NCI-H146 treated with DMSO at 0.1 percent for 48 hours (cell line): ENCODE data around the gene PRMT7.
A peak's percentile ranks its signal among the peaks of the same experiment; 100 is the strongest.

Experiments used
- DNase-seq: peaks from one replicate; lab custom pipeline; 2025; ENCODE audit not compliant: unreplicated experiment; lab: John Stamatoyannopoulos, UW

Gene PRMT7

GRCh38 chr16:68310774-68311511, at the start of gene PRMT7, which contains the start of gene SLC7A6OS:
PRMT7 (plus strand) TSS chr16:68311019; CDS start chr16:68315980, 4,961 bp downstream.
SLC7A6OS (minus strand) TSS chr16:68310946; CDS start chr16:68310926, 20 bp downstream.
- peak; percentile 77 for DNase-seq

GRCh38 chr16:68263559-68264127, 47.2 kb upstream of the PRMT7 start:
- DNase-seq = no peak

DNA sequence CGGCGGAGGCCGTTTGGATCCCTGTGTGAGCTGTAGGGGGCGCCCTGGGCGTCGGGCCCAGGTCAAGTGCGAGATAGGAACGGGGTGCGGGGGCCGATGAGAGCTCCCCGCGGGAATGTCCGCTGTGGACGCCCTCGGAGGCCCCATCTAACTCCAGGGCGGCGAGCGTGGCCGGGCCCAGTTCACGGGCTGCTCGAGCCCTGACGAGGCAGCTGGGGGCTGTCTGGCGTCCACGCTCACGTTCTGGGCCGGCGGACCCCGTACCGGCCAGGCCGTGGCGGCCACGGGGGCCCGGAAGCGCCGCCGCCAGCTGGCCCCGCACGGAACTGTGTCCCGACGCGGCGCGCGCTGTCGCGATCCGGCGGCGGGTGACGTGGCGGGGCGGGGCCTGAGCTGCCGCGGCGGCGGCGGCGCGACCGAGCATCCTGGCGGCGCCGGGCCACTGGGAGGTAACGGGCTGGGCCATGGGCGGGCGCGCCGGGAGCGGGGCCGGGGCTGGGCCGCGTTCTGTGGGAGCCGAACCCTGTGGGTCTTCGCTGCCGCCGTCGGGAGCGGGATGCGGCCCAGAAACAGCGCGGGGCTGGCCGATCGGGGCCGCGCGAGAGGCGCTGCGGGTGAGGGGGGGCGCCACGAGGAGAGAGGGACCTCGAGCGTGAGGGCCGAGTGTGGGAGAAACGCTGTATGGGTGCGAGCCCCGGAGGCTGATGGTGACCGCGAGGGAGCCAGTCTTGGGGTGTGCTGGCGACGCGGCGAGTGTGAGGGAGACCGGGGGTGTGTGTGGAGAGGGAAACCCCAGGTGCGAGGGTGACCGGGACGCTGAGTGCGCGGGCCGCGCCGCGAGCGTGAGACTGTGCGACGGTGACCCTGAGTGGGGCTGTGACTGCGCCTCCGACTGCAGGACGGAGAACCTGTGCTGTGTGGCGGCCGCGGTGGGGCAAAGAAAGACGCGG, 46.4 kb upstream of the PRMT7 start, which contains the start of gene SLC7A6:
TSS of gene SLC7A6 (plus strand) at position 399 of the 950 bp plus-strand sequence. CDS start 10,201 bp downstream, outside the sequence.
- peak; percentile 13 for DNase-seq

- DNase-seq = no peak
Measured at GRCh38 chr16:68265078-68265920, 45.5 kb upstream of the PRMT7 start.

DNA sequence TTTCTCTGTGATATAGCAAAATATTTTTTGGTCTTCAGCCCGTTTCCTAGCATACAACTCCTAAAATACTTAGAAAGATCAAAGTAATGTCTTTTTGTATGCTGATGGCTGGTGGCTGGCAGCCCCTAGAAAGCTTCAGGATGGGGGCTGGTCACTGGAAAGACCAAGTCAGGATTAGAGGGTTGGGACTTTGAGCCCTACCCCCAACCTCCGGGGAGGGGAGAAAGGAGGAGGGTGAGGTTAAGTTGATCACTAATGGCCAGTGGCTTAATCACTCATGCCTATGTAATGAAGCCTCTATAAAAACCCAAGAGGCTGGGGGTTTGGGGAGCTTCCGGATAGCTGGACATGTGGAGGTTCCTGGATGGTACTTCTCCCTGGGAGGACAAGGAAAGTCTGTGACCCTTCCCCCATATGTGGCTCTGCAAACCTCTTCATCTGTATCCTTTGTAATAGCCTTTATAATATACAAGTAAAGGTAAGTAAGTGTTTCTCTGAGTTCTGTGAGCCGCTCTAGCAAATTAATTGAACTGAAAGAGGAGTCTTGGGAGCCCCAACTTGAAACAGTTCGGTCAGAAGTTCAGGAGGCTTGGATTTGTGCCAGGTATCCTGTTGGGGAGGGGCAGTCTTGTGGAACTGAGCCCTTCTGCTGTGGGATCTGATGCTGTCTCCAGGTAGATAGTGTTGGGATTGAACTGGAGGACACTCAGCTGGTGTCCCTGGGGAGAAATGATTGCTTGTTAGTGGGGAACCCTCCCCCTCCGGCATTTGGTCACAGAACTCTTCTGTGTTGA, 43.0 kb upstream of the PRMT7 start:
- DNase-seq = no peak

DNA sequence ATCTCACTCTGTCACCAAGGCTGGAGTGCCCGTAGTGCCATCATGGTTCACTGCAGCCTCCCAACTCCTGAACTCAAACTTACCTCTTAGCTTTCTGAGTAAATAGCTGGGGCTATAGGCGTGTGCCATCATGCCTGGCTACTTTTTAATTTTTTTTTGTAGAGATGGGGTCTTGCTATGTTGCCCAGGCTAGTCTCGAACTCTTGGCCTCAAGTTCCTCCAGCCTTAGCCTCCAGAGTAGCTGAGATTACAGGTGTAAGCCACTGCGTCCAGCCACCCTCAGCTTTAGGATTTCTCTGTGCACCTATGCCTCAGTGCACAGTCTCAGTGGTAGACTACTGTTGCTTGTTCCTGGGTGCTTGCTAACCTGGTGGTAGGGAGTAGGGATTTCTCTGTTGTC, 41.0 kb upstream of the PRMT7 start:
- no peak for DNase-seq

DNA sequence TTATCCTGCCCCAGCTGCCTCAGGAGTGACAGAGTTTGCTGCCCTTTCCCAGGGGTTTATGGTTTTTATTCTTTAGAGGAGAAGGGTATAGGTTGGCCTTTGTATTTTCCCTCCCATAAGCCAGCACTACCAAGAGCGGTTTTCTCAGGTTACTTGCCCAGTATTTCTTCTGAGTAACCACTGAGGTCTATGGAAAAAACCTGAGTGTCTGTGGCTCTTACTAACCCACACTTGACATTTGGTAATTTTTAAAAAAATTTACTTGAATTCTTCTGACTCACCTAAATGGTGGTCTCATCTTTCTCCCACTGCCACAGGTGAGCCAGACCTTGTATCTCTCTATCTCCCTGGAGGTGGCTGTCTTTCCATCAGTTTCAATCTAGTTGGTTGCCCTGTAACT, 40.5 kb upstream of the PRMT7 start:
- DNase-seq = no peak

- DNase-seq = peak; percentile 70
Measured at GRCh38 chr16:68272507-68273209, 38.2 kb upstream of the PRMT7 start.

GRCh38 chr16:68273459-68273858, 37.4 kb upstream of the PRMT7 start:
- DNase-seq = no peak

DNA sequence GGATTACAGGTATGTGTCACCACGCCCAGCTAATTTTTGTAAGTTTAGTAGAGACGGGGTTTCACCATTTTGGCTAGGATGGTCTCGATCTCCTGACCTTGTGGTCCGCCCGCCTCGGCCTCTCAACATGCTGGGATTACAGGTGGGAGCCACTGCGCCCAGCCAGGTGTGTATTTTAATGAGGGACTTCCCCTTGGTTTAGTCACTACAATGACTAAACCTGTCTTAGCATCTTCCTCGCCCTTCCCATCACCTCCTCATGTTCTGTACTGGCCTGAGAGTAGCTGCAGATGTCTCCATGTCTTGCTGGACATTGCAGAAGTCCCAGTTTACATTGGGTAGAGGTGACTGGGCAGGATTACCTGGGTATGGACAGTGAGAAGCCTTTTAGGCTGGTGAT, 36.9 kb upstream of the PRMT7 start:
- DNase-seq = no peak

DNA sequence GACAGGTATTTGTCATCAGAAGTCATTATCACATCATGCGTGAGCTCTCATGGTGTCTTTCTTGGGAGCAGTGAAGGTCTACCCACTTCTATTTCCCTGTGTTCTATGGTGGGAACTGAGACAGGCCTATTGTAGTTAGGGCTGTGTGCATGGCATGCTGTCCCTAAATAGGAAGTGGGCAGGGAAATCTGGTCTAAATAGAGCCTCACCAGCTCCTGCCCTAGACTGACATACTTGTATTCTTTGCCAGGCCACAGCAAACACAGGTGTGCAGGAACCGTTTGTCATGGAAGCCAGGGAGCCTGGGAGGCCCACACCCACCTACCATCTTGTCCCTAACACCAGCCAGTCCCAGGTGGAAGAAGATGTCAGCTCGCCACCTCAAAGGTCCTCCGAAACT, 36.4 kb upstream of the PRMT7 start:
- DNase-seq = no peak

- peak; percentile 44 for DNase-seq
Measured at GRCh38 chr16:68275611-68276191, 35.1 kb upstream of the PRMT7 start.

- DNase-seq = no peak
Measured at GRCh38 chr16:68276223-68276622, 34.6 kb upstream of the PRMT7 start.

DNA sequence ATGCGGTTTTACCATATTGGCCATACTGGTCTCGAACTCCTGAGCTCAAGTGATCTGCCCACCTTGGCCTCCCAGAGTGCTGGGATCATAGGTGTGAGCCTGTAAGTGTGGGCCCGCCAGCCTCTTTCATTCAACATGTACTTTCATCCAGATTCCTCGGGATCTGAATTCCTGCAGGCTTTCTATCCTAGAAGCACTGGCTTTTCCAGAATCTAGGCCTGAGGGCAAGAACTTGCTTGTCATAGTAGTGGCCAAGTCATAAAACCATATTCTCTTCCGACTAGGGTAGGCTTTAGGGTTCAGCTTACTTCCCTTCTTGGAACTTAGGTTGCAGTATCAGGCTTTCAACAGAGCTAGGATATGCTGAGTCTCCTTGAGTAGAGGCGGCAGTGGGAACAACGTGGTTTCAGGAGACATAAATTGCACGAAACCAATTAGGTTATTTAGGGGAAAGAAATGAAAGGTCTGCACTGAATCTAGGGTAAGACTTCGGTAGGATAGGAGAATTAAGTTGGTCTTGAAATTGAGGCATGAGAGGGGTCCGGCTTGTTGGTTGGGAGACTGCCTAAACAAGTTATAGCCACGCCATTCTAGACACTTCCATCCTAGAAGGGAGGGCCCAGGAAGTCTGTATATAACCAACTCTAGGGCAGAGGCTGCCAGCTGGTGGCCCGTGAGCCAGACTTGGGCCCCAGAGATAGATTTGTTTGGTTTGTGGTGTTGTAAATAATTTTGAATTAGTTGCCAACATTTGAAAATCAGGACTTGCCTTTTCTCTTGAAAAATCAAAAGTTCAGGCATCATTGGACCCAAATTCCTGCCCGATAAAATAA, 30.9 kb upstream of the PRMT7 start:
- no peak for DNase-seq

DNA sequence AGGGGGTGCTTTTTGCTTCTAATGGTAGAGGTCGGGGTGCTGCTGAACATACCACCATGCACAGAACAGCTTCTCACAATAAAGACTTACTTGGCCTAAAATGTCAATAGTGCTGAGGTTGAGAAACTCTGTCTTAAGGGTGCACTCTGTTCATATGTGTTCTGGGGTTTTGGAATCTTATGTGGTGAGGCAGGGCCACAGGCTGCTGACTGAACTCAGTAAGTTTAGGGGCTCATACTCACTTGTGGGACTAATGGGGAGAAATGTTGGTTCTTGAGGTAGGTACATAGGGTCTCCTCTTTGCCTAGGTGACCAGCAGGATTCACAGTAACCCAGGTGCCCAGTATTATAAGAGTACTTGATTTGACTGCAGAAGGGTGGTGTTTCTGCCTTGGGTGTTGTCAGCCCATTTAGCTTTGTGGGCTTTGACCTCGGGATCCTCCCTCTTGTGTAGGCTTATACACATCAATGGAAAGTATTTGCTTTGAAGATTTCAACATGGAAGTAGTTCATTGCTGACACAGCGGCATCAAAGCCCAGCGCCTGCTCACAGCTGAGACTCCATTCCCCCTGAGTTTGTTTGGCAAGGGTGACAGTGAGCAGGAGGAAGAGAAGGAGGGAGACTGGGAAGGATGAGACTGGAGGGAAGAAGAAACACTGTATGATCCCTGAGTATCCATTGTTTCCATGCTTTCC, 29.3 kb upstream of the PRMT7 start:
- DNase-seq = no peak

- DNase-seq = no peak
Measured at GRCh38 chr16:68282064-68282452, 28.8 kb upstream of the PRMT7 start.

DNA sequence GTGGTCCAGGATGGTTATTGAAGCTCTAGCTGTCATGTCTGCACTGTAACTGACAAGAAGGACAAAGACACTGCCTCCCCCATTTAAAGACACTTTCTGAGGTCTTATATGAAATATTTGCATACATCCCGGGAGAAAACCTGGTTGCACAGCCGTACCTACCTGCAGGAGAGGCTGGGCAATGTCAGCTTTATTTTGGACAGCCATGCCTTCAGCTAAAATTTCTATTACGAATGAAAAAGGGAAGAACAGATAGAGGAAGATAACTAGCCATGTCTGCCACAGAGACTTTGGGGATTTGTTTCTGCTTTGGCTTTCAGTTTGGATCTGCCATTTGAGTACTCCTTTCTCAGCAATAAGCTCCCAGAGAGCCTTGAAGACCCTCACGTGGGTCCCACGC, 27.5 kb upstream of the PRMT7 start:
- no peak for DNase-seq
